TTC549 (cell line): Measurements from ENCODE around the gene EML6.

Experiments
- FAIRE-seq: peaks from 2 replicates; lab custom pipeline; 2012; peaks lifted over from hg19 to GRCh38; lab: Jason Lieb, UNC

EML6 gene

DNA sequence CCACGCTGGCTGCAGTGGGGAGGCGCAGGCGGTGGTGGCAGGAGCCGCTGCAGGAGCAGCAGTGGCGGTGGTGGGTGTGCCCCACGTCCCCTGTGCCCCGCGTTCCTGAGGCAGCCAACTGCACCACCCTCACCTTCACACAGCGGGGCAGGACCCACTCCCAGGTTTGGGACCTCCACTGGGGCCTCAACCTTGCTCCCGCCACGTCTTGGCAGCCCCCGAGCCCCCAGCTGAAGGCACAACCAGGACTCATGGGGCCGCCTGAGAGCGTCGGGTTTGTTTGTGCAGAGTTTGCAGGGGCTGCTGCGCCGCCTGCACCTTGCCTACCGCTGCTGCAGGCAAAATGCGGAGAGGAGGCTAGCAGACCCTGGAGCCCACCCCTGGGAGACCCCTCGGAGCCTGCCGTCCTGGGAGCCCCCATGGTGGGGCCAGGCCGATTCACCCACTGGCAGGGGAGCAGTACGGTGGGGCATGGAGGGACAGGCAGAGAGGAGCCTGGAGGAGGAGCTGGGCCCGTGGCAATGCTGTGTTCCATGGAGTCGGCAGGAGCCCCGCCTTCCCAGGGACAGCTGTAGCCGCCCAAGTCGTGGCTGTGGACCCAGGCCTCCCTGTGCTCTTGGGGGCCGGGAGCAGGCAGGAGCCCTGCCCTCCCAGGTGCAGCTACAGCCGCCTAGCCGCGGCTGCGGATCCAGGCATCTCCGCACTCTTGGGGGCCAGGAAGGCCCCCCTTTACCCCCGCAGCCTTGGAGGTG is 14.7 kb upstream of the EML6 start:
- FAIRE-seq, result no peak

DNA sequence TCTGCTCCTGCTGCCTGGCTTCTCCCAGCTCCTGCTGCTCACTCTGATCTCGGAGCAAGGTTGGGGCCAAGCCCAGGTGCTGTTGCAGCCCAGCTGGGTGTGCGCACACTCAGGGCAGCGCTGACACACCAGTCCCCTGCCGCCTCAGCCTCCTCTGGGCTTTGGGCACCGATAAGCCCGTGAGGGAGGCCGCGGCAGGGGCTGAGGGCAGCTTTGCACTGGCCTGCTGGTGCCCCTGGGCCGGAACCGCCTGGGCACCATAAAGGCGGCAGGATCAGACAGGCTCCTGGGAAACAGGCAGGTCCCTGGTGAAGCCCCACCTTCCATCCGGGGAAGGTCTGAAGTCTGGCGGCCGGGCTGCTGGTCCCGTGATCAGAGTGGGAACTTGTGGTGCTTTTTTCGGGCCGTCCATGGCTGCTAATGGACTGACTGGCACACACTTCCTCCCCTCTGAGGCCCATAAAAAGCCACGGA is 14.1 kb upstream of the EML6 start:
- no peak for FAIRE-seq

DNA sequence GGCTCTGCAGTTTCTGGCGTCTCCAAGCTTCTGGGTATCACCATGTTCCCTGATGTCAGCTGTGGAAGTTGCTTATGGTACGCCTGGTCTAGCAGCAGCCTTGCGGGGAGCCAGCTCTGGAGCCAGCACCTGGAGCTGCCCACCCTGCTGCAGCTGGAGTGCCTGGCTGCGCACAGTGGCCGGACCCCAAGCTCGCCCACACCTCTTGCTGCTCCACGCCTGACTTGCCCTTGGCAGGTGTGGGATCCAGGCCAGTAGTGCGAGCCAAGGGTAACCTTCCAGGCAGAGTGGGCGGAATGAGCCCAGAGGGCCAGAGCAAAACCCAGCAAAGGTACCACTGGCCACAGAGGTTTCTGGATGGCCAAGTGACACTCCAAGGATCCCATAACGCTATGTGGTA is 13.2 kb upstream of the EML6 start:
- no peak for FAIRE-seq

DNA sequence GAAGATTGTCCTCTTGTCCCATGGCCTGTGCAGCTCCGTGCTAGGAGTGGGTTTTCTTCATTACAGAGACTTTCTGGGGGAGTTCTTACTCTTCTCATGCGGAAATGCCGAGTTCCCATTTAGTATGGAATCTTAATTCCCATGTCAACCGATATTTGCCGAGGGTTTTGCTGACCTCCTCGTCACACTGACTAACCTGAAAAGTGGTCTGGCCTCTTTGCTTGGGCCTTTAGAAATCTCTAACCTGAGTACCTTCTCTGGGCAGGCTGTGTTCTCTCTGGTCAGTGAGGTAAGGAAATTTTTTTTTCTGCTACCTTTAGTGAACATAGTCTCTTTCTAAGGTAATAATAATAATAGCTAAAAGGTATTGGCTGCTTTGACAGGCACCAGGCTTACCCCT is 10.9 kb upstream of the EML6 start:
- no peak for FAIRE-seq

DNA sequence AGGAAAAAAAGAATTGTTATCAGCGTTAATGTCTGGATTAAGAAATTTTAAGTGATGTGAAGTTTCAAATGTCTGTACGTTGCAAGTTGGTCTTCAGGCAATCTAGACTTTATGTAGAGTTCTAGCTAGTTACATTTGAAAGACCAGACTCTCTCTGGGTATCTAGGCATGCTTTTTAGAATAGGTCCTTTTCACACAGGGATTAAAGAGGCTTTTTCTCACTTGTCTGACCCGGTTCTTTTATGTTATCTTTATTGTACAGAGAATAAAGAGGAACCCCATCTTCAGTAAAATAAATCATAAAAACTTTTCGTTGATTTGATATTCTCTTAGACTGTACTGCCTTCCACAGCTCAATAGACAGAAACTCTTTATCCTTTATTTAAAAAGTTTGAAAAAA is 8.5 kb upstream of the EML6 start:
- FAIRE-seq, result no peak

DNA sequence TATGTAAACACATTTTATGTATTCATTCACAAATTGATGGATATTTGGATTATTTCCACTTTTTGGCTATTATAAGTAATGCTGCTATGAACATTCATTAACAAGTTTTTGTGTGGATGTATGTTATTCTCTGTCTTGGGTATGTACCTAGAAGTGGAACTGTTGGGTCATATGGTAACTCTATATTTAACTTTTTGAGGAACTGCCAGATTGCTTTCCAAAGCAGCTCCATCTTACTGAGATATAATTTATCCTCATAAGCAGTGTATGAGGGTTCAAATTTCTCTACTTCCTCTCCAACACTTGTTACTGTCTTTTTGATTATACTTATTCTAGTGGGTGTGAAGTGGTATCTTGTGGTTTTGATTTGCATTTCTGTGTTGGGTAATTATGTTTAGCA is 7.1 kb upstream of the EML6 start:
- FAIRE-seq, result no peak

DNA sequence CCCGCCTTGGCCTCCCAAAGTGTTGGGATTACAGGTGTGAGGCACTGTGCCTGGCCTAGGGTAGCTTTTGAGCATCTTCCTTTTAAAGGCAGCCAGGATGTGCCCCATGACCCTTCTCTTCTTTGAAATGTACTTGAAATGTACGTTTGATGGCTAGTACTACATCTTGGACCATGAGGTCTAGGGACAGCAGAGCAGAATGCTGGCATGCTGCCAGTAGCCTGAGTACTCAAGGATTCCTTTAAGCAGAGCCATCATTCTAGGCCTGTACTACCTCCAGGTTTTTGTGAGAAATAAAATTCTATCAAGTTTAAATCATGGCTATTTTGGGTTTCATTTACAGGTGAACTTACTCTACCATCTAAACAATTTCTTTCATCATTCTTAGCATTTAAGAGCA is 2.9 kb upstream of the EML6 start:
- no peak for FAIRE-seq

DNA sequence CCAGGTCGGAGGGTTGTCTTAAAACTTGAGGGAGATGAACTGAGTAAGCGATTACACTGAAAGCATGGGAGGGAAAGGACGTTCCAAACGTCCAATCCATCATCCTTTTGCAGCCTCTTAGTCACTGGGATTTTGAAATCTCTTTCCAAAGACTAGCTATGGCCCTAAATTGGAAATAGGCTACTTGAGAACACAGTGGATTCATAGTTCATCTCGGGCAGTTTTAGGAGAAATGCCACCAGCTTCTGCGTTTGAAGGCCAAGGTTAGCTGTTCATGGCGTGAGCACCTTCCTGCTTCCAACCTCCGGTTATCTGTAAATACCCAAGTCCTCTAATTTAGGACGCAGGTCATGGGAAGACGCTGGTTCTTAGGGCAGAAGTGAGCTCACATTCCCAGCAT is 821 bp upstream of the EML6 start:
- no peak for FAIRE-seq

DNA sequence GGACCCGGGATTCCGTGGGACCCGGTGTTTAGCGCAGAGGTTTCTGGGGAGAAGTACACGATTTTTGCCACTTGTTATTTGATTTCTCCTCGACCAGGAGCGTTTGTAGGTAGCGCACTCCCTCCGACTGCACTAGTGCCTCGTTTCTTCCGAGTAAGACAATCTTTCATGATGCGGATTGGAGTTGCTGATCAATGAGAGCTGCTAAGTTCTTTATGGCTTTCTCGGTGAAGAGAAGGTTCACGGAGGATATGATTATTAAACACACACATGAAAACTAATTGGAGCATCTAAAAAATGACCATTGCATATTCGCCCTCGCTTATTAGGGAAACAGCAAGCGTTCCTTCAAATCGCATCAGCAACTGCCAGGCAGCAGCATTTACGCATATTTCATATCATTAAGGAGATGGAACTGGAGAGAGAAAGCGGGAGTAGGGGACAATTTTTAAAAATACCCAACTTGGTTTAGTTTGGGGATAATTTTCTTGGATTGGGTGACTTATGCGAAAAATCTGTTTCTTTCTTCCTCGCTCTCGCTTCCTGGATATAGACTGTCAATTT is 616 bp downstream of the EML6 start:
- no peak for FAIRE-seq

DNA sequence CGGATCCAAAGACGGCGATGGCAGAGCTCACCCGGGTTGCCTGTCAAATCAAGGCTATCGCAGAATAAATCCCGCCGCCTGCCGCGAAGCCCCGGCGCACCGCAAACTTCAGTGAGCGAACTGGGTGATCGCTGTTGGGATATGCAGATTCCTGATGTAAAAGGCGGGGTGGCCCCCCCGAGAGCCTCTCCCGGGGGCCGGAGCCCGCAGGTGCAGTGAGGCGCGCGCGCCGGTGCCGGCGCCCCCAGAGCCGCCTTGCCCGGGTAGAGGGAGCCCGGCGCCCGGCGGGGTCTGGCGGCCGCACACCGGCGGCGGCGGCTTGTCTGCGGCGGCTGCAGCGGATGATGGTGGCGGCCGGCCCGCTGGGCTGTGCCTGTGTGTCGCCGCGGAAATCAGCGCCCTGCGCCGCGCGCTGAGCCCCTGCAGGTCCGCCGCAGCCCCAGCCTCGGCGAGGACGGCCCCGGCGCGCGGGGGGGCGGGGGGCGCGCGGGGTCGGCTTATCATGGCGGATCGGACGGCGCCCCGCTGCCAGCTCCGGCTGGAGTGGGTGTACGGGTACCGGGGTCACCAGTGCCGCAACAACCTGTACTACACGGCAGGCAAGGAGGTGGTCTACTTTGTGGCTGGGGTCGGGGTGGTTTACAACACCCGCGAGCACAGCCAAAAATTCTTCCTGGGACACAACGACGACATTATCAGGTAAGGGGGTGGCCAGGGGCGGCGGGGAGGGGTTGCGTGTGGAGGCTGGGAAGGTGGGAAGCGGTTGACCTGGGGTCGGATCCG is 1.3 kb downstream of the EML6 start:
- FAIRE-seq, result no peak

DNA sequence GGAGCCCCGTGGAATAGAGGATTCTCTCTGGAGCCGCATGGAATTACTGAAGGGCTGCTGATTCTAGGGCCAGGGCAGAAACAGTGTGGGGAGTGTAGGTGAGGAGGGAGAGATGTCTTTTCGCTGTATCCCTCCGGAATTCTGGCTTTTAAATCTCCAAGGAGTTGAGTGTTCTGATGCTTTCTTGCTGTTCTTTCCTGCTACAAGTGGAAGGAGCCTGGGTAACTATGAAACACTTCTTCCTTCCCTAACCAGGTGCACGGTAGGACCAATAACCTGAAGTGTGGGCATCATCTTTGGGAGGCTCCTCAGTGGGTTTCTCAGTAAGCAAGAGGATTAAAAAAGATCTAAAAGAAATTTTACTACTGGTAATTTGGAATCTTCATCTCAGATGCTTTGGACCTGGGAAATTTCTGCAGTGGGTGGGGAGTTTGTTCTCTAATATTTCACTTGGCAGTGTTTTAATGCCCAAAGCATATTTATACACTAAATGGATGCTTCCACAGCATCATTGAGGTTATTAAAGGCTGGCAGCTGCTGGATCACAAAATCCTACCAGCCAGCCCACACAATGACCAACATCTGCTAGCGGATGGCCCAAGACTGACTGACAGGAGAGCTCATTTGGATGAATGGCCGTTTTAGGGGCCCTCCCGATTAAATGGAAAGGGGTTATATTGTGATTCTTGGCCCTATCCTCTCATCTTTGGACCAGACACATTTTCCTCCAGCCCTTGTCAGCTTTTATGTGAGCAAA is 2.1 kb downstream of the EML6 start:
- FAIRE-seq, result no peak

DNA sequence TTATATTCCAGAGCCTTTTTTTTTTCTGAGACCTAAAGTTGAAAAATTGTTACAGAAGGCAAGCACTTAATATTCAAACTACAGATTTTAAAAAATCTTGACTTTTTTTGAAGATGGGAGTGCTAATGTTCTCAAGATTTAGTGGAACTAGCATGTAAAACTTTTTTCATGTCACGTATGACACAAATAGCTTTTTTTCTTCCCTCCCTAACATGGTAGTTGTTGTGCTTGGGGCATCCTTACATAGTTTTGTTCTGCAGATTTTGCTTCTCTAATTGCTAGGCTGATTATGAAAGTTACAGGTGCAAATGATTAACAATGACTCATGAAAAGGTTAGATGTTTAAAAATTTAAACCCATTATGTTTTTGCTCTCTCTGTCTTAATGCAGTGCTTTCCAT is 3.0 kb downstream of the EML6 start:
- no peak for FAIRE-seq

DNA sequence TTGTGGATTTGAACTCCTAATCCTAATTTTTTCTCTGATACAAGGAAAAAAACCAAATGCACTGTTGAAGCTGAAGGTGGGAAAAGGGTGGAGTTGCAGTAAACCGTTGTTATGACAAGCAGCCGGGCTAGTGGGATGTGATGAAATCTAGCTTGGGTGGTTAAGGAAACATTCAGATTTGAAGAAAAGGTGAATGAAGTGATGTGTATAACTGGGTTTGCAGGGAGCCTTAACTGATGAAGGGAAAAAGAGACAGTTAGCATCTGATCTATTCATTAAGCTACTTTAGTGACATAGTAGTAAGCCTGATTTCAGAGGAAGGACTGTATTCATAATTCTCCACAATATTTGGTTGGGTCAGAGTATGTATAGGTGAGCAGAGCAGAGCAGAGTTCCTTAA is 3.5 kb downstream of the EML6 start:
- FAIRE-seq, result no peak

DNA sequence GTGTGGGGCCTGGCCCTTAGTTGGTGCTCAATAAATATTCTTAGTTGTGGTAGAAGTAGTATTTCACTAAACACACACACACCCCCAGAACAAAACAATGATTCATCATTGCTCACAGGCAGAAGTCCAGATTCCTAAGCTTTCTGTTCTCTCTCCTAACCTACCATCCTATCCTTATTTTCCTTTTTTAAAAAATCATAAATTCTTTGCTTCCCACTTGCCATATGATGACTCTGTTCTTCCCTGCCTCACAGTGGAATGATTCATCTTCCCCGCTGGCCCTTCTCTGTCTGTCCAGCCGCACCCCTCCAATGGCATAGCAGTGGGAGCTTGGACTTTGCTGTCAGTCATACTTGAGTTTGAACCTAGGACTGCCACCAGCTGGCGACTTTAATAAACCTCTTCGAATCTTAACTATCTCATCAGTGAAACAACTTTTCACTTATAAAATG is 5.2 kb downstream of the EML6 start:
- no peak for FAIRE-seq

DNA sequence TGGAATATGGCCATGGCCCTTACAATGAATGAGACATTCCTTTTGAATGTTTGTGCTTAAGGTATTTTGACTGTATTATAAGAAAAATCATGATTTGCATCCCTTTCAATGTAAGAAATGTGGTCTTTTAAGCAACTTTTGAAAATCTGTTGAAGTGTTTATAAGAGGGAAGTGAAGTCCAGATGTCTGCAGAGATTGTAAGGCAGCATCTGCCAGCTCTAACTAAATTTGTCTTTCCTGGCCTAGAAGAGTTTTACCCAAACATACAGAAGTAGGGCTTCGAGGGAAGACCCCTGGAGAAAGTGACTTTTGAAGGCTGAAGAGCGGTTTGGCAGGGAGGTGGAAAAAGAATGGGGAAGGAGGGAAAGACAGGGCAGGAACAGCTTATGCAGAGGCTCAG is 12.2 kb downstream of the EML6 start:
- no peak for FAIRE-seq

DNA sequence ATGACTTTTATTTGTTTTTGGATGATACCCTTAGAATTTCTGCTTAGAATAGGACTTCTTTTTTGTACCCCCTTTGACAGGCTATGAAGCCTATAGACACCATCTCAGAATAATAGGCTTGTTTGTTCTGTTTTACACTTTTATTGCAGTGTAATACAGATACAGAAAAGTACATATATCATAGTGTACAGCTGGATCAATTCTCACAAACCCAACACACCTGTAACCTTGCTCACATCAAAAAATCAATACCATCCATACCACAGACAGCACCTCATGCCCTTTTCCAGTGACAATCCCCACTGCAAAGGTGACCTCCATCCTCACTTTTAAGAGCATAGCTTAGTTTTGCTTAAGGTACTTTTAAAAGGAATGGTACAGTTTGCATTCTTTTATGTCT is 14.8 kb downstream of the EML6 start:
- FAIRE-seq, result no peak

DNA sequence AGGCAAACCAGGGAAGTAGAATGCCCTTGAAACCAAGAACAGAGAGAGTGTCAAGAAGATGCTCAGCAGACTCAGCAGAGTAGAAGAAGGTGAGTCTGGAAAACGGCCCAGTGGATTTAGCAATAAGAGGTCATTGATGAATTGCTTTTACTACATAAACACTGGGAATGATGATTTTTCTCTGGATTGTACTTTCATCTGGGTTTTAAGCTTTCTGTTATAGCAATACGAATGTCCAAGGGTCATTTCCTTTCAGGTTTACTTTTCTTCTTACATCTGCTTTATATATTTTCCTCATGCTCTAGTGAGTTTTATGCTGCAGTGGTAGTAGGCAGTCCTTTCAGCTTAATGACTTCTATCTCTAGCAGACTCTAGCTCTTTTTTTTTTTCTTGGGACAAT is 16.9 kb downstream of the EML6 start:
- FAIRE-seq, result no peak

DNA sequence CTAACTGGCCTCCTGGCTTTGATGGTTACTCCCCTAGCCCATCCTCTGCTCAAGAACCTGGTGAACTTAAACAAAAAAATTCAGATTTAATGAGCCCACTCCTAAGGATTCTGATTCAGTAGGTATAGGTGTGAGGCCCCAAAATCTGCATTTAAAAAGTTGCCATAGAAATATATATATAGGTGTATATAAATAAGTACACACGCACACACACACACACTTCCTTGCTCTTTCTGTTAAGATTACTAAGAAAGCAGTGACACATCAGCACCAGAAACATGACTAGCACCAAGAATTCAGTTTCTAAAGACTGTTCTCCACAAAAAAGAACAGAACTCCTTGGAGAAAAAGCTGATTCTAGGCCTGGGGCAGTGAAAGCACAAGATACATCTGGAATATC is 17.8 kb downstream of the EML6 start:
- FAIRE-seq, result no peak

DNA sequence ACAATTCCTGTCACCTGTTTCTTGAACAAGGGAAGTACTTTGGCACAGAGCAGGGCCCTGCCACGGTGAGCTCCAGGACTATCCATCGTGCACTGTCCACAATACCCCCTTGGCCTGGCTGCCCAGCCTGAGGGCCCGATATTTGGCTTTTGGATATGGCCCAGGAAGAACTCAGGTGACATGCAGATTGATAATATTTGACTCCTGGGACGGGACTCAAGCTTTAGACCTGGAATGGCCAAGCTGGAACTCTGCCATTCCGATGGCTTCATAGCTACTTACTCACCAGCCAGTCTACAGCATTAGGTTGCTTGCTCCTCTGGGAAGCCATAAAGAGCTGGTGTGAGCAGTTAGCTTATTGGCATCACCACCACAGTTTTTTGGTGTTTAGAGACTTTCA is 26.6 kb downstream of the EML6 start:
- no peak for FAIRE-seq

DNA sequence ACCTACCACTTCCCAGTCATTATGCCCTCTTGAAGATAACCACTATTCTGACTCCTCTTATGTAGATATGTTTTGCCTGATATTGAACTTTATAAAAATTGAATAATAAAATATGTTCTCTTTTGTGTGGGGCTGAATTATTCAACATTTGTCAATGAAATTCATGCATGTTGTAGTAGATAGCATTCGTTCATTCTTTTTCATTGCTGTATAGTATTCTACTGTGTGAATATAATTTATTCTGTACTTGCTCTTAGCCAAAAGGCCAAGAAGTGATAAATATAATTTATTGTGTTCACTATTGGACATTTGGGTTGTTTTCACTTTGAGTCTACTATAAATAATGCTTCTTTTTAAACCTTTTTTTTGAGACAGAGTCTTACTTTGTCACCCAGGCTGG is 29.0 kb downstream of the EML6 start:
- no peak for FAIRE-seq

DNA sequence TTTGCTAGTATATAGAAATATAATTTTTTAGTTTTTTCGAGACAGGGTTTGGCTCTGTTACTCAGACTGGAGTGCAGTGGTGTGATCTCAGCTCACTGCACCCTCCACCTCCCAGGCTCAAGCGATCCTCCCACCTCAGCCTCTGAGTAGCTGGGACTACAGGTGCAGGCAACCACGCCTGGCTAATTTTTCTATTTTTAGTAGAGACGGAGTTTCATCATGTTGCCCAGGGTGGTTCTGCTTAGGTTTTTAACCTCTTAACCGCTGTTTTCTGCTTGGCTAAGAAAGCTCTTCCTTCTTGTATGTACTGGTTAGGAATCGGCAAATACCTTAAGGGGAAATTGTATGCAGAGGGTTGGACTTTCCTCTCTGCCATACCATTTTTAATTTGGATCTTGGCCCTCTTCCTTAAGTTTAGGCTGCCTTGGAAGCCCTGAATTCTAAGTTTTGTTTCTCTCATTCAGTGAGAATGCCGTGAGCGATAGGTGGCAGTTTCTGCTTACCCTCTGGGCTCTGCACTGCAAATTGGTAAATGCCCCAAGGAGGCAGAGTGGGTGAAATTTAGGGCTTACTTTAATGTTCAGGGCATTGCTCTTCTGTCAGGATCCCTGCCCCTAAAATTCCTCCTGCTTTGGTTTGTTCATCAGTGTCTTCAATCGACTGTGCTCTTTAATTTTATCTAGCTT is 32.3 kb downstream of the EML6 start:
- no peak for FAIRE-seq

DNA sequence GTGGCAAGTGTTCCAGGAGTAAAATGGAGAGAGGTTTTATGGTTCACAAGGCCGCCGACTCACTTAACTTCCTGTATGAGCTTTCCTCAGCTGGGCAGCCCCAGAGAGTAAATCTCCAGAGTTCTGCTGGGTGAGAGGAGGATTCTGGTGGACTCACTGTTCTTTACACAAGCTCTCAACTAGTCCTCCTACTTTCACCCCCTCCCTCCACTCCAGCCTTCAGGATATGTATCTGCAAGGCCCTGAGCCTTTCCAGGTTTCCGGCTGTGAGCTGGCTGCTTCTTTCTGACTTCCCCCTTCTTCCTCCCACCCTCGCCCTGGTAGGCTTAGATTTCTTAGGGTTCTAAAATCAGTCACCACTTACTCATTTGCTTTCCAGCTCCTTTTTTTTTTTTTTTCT is 34.0 kb downstream of the EML6 start:
- no peak for FAIRE-seq
